Endothelial cell of umbilical vein (primary cell): ENCODE measurements around the gene DYNLT2. TPM values are rescaled to one million over a fixed set of nuclear protein-coding genes. Genes with fewer than 3 reads are reported as not detected.

Experiments
- BruUV-seq: library from RNA; stranded (reverse); fragments of 400-500 nt; replicated peaks from 2 replicates; lab custom pipeline; 2021; lab: Mats Ljungman, UMichigan
- CTCF ChIA-PET: fragments of 300-600, 350-600 bp; sonication (Branson Sonifier 250); formaldehyde crosslinking; loops from one replicate; lab custom pipeline; 2021; ENCODE audit warnings: antibody characterized with exemption, inconsistent platforms; lab: Charles Lee
- POLR2A ChIA-PET: fragments of 300-600, 350-600 bp; sonication (Branson Sonifier 250); formaldehyde crosslinking; loops from one replicate; lab custom pipeline; 2021; ENCODE audit warnings: antibody characterized with exemption, inconsistent platforms; lab: Charles Lee
- DNase-seq: peaks from one replicate; pipeline ENCODE4 v3.0.0-alpha.2; 2011; ENCODE audit warnings: low read depth, low spot score
- FAIRE-seq: peaks from 2 replicates; lab custom pipeline; 2011; peaks lifted over from hg19 to GRCh38; lab: Jason Lieb, UNC
- H2AFZ ChIP-seq: 2 replicates; pipeline ENCODE4 v1.6.0; 2012; ENCODE audit warnings: low read depth, low read length, control low read depth, inconsistent platforms
- H3K27ac ChIP-seq: 2 replicates; pipeline ENCODE4 v1.5.1; 2011; ENCODE audit warnings: low read depth, mild to moderate bottlenecking, control low read depth, low read length, moderate library complexity; ENCODE audit not compliant: insufficient read depth
- H3K27me3 ChIP-seq, 2 experiments: 2 replicates each; pipeline versions ENCODE4 v1.6.0 to v1.6.1; 2011; ENCODE audit warnings: low read length in 2 of 2, mixed read lengths in 1 of 2; ENCODE audit not compliant: control insufficient read depth in 2 of 2, insufficient read depth in 2 of 2
- H3K36me3 ChIP-seq, 2 experiments: 2 replicates in 1 of 2; 3 replicates in 1 of 2; pipeline ENCODE4 v1.5.1; 2011; ENCODE audit warnings: low read length in 2 of 2, mild to moderate bottlenecking in 1 of 2, moderate library complexity in 1 of 2; ENCODE audit not compliant: control insufficient read depth in 2 of 2, insufficient read depth in 2 of 2; ENCODE audit errors: extremely low read depth in 1 of 2
- H3K4me1 ChIP-seq: 3 replicates; pipeline ENCODE4 v1.5.1; 2011; ENCODE audit warnings: mild to moderate bottlenecking, low read length; ENCODE audit not compliant: control insufficient read depth, insufficient read depth; ENCODE audit errors: extremely low read depth
- H3K4me2 ChIP-seq: 2 replicates; pipeline ENCODE4 v1.6.1; 2011; ENCODE audit warnings: low read length, control low read depth, mixed read lengths; ENCODE audit not compliant: insufficient read depth
- H3K4me3 ChIP-seq, 3 experiments: fragments of 200-600 bp in 1 of 3; sonication (generic), shearing (Covaris generic) in 1 of 3; replicated peaks in 1 of 3; 2 replicates each; pipeline ENCODE4 v1.5.1; 2011 to 2016; ENCODE audit warnings: control low read depth in 3 of 3, low read length in 3 of 3, mild to moderate bottlenecking in 2 of 3, inconsistent platforms in 1 of 3, low read depth in 1 of 3, moderate library complexity in 1 of 3; ENCODE audit not compliant: insufficient read depth in 1 of 3
- H3K79me2 ChIP-seq: 2 replicates; pipeline ENCODE4 v1.6.0; 2012; ENCODE audit warnings: low read length, inconsistent platforms; ENCODE audit not compliant: control insufficient read depth, insufficient read depth
- H3K9ac ChIP-seq: replicated peaks from 2 replicates; pipeline ENCODE3; 2011; ENCODE audit warnings: low read length, control low read depth; ENCODE audit not compliant: insufficient read depth; ENCODE audit errors: extremely low read depth
- H3K9me1 ChIP-seq: replicated peaks from 3 replicates; pipeline ENCODE4 v1.6.0; 2011; ENCODE audit warnings: mild to moderate bottlenecking, low read length; ENCODE audit not compliant: control insufficient read depth, insufficient read depth; ENCODE audit errors: extremely low read depth
- H3K9me3 ChIP-seq: replicated peaks from 2 replicates; pipeline ENCODE4 v1.5.1; 2012; ENCODE audit warnings: low read length, inconsistent platforms; ENCODE audit not compliant: control insufficient read depth, insufficient read depth
- H4K20me1 ChIP-seq: replicated peaks from 2 replicates; pipeline ENCODE3; 2011; ENCODE audit warnings: mild to moderate bottlenecking, low read length; ENCODE audit not compliant: control insufficient read depth, insufficient read depth; ENCODE audit errors: extremely low read depth
- CTCF ChIP-seq, 2 donors: IDR thresholded peaks; 1 replicate in 1 of 2; 2 replicates in 1 of 2; pipeline ENCODE4 v1.5.1; 2011; ENCODE audit warnings: low read length in 2 of 2, mild to moderate bottlenecking in 2 of 2, moderate library complexity in 2 of 2, control low read depth in 1 of 2, inconsistent platforms in 1 of 2, low read depth in 1 of 2; ENCODE audit not compliant: insufficient read depth in 1 of 2; ENCODE audit errors: extremely low read depth in 1 of 2
- EZH2 ChIP-seq: IDR thresholded peaks from 2 replicates; pipeline ENCODE4 v1.6.1; 2012; ENCODE audit warnings: borderline replicate concordance, low read depth, mild to moderate bottlenecking, moderate library complexity, low read length, inconsistent platforms; ENCODE audit not compliant: severe bottlenecking
- FOS ChIP-seq: IDR thresholded peaks from 2 replicates; pipeline ENCODE4 v1.6.1; 2011; ENCODE audit warnings: mild to moderate bottlenecking, low read length, moderate library complexity, borderline replicate concordance; ENCODE audit not compliant: insufficient read depth
- GATA2 ChIP-seq: IDR thresholded peaks from 2 replicates; pipeline ENCODE4 v1.7.0; 2011; ENCODE audit warnings: low read depth, mild to moderate bottlenecking, moderate library complexity, mixed read lengths, low read length; ENCODE audit not compliant: insufficient read length, insufficient read depth
- JUN ChIP-seq: IDR thresholded peaks from 2 replicates; pipeline ENCODE4 v1.6.1; 2011; ENCODE audit warnings: borderline replicate concordance, low read depth; ENCODE audit not compliant: insufficient read length, insufficient read depth
- MAX ChIP-seq: IDR thresholded peaks from 2 replicates; pipeline ENCODE4 v1.6.1; 2011; ENCODE audit not compliant: insufficient read depth, insufficient read length
- MYC ChIP-seq: IDR thresholded peaks from one replicate; pipeline ENCODE4 v1.6.1; 2011; ENCODE audit warnings: mild to moderate bottlenecking, low read depth, low read length
- POLR2A ChIP-seq: IDR thresholded peaks from 2 replicates; pipeline ENCODE4 v1.6.1; 2012; ENCODE audit warnings: low read depth, mild to moderate bottlenecking, control low read depth, low read length
- dilution Hi-C: fragments of 300-500 bp; cut with MboI; formaldehyde crosslinking; loops from one replicate; pipeline ENCODE4 v1.15.0; 2019; ENCODE audit warnings: low sequenced_read_pairs; ENCODE audit not compliant: extremely low pct_ligation_motif_present
- intact Hi-C: fragments of 100-400 bp; cut with micrococcal nuclease; formaldehyde crosslinking; loops from one replicate; pipeline ENCODE4 v1.10.0; 2022
- polyA plus RNA-seq, 4 experiments: library from polyadenylated mRNA; depleted of rRNA in 3 of 4; stranded (reverse) in 3 of 4; unstranded in 1 of 4; fragments of >200 nt; gene quantifications; 2 replicates each; pipeline versions ENCODE4 v1.2.1 to v1.2.3, GENCODE V29; 2011 to 2012; ENCODE audit warnings: missing spikeins in 1 of 4
- total RNA-seq: library from RNA; stranded (reverse); gene quantifications from 2 replicates; pipeline ENCODE4 v1.2.3, GENCODE V29; 2021

The DYNLT2 gene
- total and polyA plus RNA-seq, 2 donors (not counting 3 experiments of a cell fraction or from before 2014, with no cell fraction given): 0.39 to 0.88 TPM

GRCh38 chr6:169777896-169778295 is 26.5 kb upstream of the DYNLT2 start:
- no peaks in the 10 kb centered on the region for H3K79me2 ChIP-seq
- H3K27me3 ChIP-seq: no peaks in the 10 kb centered on the region
- H3K36me3 ChIP-seq: peaks cover 0 to 8% of the 10 kb centered on the region in 2 experiments
- intact Hi-C loops (no loop called here), dilution Hi-C loops (no loop called here)
- no peak overlapping the region for H2AFZ ChIP-seq
- H3K9me1 ChIP-seq: no peaks in the 10 kb centered on the region
- DNase-seq: no peak
- no peak overlapping the region for H3K4me3 ChIP-seq
- no peak overlapping the region for H3K9ac ChIP-seq
- FAIRE-seq: peak; percentile 18
- H4K20me1 ChIP-seq: no peaks in the 10 kb centered on the region
- no peak for TF ChIP-seq POLR2A
- TF ChIP-seq FOS: no peak
- no peak for TF ChIP-seq MYC
- no peak for TF ChIP-seq EZH2
- TF ChIP-seq MAX: no peak
- no peak for TF ChIP-seq GATA2
- TF ChIP-seq JUN: no peak
- H3K4me2 ChIP-seq: no peak overlapping the region
- peaks cover 10% of the 10 kb centered on the region for H3K4me1 ChIP-seq
- no peaks in the 10 kb centered on the region for H3K9me3 ChIP-seq
- no peak overlapping the region for H3K27ac ChIP-seq
- no TSS peak for BruUV-seq
- ChIA-PET CTCF (no interaction called here), POLR2A (no interaction called here)

- H3K4me1 ChIP-seq: peaks cover 10% of the 10 kb centered on the region
- H3K36me3 ChIP-seq: peaks cover 0 to 13% of the 10 kb centered on the region in 2 experiments
- no TSS peak for BruUV-seq
- ChIA-PET CTCF (interaction anchor here (1.0 kb wide), 1 partner anchor 14 kb away, joined by 4 read pairs; no protein-coding TSS in a partner anchor), POLR2A (no interaction called here)
- H3K4me2 ChIP-seq: no peak overlapping the region
- FAIRE-seq (no peak), DNase-seq (no peak)
- no peaks in the 10 kb centered on the region for H3K9me1 ChIP-seq
- H3K9me3 ChIP-seq: no peaks in the 10 kb centered on the region
- H4K20me1 ChIP-seq: no peaks in the 10 kb centered on the region
- intact Hi-C loops: no loop called here
- no peak overlapping the region for H2AFZ ChIP-seq
- TF ChIP-seq MAX (no peak), MYC (no peak), CTCF (IDR thresholded peaks at IDR 0.05; ENCODE audit: extremely low read depth in 1 of 2, insufficient read depth in 1 of 2, low read depth in 1 of 2, low read length in 2 of 2) (no peak), GATA2 (no peak), POLR2A (no peak), FOS (no peak), EZH2 (no peak)
- H3K9ac ChIP-seq: no peak overlapping the region
- no peak overlapping the region for H3K4me3 ChIP-seq
- H3K27me3 ChIP-seq: no peaks in the 10 kb centered on the region
- H3K79me2 ChIP-seq: no peaks in the 10 kb centered on the region
- dilution Hi-C loops: no loop called here
- H3K27ac ChIP-seq: no peak overlapping the region
Observed at GRCh38 chr6:169776379-169776778, 25.0 kb upstream of the DYNLT2 start.
